Fibroblast of peridontal ligament (primary cell): ENCODE results near the gene FBXO42.

Source experiments
- DNase-seq: peaks from one replicate; pipeline ENCODE4 v3.0.0-alpha.2; 2010; ENCODE audit errors: extremely low read depth

FBXO42 gene

DNA sequence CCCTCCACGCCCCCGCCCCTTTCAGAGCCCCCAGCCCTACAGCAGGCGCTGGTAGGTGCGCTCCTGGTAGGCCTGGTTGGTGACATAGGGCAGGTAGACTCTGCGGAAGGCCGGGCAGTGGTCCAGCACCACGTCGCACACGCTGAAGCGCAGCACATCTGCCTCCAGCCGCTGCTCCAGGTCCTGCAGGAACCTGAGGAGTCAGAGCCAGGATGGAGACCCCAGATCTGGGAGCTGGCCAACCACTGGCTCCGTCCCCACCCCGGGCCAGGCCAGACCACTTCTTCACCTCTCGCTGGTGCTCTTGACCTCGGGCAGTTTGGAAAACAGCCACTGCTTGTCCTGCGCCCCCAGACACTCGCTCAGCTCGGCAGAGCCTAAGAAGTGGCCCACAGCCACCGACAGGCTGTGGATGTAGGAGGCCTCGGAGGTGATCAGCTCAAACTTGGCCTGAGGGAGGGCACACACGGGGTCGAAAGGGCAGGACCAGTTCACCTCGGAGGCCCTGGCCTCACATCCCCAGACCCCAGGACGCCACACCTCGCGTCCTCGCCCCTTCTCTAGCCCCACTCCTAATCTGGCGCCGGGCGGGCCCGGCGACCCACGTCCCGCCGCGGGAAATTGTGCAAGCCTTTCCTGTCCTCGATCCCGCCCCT is 146.3 kb downstream of the FBXO42 start:
- no peak for DNase-seq

- DNase-seq: no peak
Measured at GRCh38 chr1:16205334-16205671, 147.0 kb downstream of the FBXO42 start.

GRCh38 chr1:16204634-16205333 is 147.5 kb downstream of the FBXO42 start:
- DNase-seq: no peak

- no peak for DNase-seq
Measured at GRCh38 chr1:16204216-16204615, 148.1 kb downstream of the FBXO42 start.

DNA sequence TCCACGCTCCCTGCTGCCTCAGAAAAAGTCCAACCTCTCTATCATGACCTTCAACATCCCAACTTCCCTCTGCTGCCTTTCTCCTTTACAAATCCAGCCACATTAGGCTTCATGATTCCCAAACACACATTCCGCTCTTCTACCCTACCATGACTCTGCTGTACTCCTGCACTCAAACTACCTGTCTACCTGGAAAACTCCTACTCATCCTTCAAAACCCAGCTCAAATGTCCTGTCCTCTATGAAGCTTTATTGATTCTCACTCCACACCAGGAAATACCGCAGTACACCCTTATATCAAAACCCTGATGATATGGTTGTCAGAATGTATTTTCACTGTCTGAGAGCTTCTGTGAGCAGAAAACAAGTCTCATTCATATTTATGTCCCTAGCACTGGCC is 148.7 kb downstream of the FBXO42 start:
- DNase-seq: no peak

- no peak for DNase-seq
Measured at GRCh38 chr1:16202281-16203210, 149.7 kb downstream of the FBXO42 start.

DNA sequence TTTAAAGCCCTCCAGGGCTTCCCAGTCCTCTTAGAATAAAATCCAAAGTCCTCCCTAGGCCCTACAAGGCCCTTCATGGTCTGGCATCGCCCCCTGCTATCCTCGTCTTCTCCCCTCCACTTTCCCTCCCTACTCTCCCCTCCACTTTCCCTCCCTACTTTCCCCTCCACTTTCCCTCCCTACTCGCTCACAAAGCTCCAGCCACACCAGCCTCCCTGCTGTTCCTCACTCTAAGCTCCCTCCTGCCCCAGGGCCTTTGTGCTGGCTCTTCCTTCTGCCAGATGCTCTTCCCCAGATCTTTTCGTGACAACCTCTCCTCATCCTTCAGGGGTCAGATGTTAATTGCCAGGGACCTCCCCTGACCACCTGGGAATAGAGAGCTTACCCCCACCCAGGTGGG is 152.6 kb downstream of the FBXO42 start:
- DNase-seq: no peak

- DNase-seq: no peak
Measured at GRCh38 chr1:16199157-16199501, 153.2 kb downstream of the FBXO42 start.

GRCh38 chr1:16198444-16199156 is 153.7 kb downstream of the FBXO42 start:
- no peak for DNase-seq

GRCh38 chr1:16196874-16197273 is 155.4 kb downstream of the FBXO42 start:
- no peak for DNase-seq
